Natural killer cell (primary cell): ENCODE results near the gene MYO5B. TPM values are rescaled to one million over a fixed set of nuclear protein-coding genes. Genes with fewer than 3 reads are reported as not detected.

Experiments used
- ATAC-seq, 3 donors: fragments of 150-1000 bp in 2 of 3; fragments of 200-7000 bp in 1 of 3; cut with Tn5 transposase; 1 replicate in 1 of 3; 2 replicates in 2 of 3; pipeline ENCODE4 v1.10.0; 2021; ENCODE audit warnings: mild to moderate bottlenecking in 2 of 3, moderate library complexity in 2 of 3
- DNase-seq, 2 donors: peaks; one replicate each; pipeline versions ENCODE4 v3.0.0 to v3.0.0-alpha.2; 2013 to 2021; ENCODE audit warnings: mixed read lengths in 1 of 2
- H3K27ac ChIP-seq: one replicate; pipeline ENCODE4 v1.5.1; 2013; ENCODE audit warnings: mild to moderate bottlenecking, low read length
- H3K27me3 ChIP-seq: one replicate; pipeline ENCODE4 v1.6.1; 2013; ENCODE audit warnings: low read length; ENCODE audit not compliant: control insufficient read depth, insufficient read depth
- H3K36me3 ChIP-seq: one replicate; pipeline ENCODE4 v1.6.1; 2013; ENCODE audit warnings: low read length; ENCODE audit not compliant: control insufficient read depth, insufficient read depth
- H3K4me1 ChIP-seq: one replicate; pipeline ENCODE4 v1.6.1; 2013; ENCODE audit warnings: low read length; ENCODE audit not compliant: control insufficient read depth, insufficient read depth
- H3K4me3 ChIP-seq: one replicate; pipeline ENCODE4 v1.5.1; 2013; ENCODE audit warnings: low read length
- H3K9me3 ChIP-seq: one replicate; pipeline ENCODE4 v1.6.1; 2013; ENCODE audit warnings: low read length; ENCODE audit not compliant: control insufficient read depth, insufficient read depth
- H3K27ac Mint-ChIP-seq, 2 donors: one replicate each; pipeline ENCODE4 v1.8.0; 2022; ENCODE audit warnings: mild to moderate bottlenecking in 2 of 2, mixed read lengths in 2 of 2, moderate library complexity in 1 of 2
- H3K27me3 Mint-ChIP-seq, 2 donors: one replicate each; pipeline ENCODE4 v1.8.0; 2022; ENCODE audit warnings: low read depth in 2 of 2, mixed read lengths in 2 of 2
- H3K36me3 Mint-ChIP-seq: one replicate; pipeline ENCODE4 v1.8.0; 2022; ENCODE audit warnings: mixed read lengths
- H3K4me1 Mint-ChIP-seq, 2 donors: one replicate each; pipeline ENCODE4 v1.8.0; 2022; ENCODE audit warnings: mixed read lengths in 2 of 2
- H3K4me3 Mint-ChIP-seq: one replicate; pipeline ENCODE4 v1.8.0; 2022; ENCODE audit warnings: mild to moderate bottlenecking, moderate library complexity, mixed read lengths
- H3K9me3 Mint-ChIP-seq, 2 donors: one replicate each; pipeline ENCODE4 v1.8.0; 2022; ENCODE audit warnings: mixed read lengths in 2 of 2
- WGBS: methylation state at CpG from one replicate; pipeline ENCODE4 v1.1.7; 2013; ENCODE audit warnings: missing lambda C conversion rate; ENCODE audit not compliant: insufficient coverage; 5-methylcytosine and 5-hydroxymethylcytosine counted together
- intact Hi-C: fragments of 100-400 bp; cut with micrococcal nuclease; formaldehyde crosslinking; loops from one replicate; pipeline ENCODE4 v1.14.2; 2022
- total RNA-seq, 4 donors: library from RNA; stranded (reverse); fragments of 120-200 nt in 1 of 4; gene quantifications; one replicate each; pipeline versions ENCODE4 v1.2.3 to v1.2.4, GENCODE V29; 2013 to 2022
- TF ChIP-seq, protein P1 (sequence below): fragments of 200-600 bp; IDR thresholded peaks from one replicate; pipeline ENCODE4 v1.8.0; 2022; ENCODE audit warnings: antibody characterized with exemption

The MYO5B gene
- total RNA-seq, 3 donors from 2014 or later (not counting 1 experiment from before 2014, with no cell fraction given), result 0.33 TPM; not detected in 2

DNA sequence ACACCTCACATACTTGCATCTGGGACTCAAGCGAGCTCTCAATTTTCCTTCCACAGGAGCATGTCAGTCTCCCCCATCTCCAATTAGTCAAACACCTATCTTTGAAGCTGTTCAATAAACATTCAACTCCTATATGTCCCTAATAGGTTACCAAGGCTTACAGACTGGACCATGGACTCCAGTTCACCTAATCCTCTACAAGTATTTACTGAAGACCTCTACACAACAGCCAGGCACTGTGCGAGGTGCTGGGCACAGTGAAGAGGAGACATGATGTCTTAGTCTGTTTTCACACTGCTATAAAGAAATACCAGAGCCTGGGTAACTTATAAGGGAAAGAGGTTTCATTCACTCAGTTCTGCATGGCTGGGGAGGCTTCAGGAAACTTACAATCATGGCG, 129.9 kb downstream of the MYO5B start:
- Mint-ChIP-seq H3K9me3 (no peaks in the 10 kb centered on the region), H3K4me3 (no peak overlapping the region), H3K4me1 (no peaks in the 10 kb centered on the region), H3K27me3 (peaks cover 11 to 46% of the 10 kb centered on the region in 2 donors), H3K27ac (no peak overlapping the region), H3K36me3 (no peaks in the 10 kb centered on the region)
- no peaks in the 10 kb centered on the region for H3K4me1 ChIP-seq
- WGBS, result 86% methylated on average over 2 of the region's 3 CpGs
- TF ChIP-seq, protein P1, sequence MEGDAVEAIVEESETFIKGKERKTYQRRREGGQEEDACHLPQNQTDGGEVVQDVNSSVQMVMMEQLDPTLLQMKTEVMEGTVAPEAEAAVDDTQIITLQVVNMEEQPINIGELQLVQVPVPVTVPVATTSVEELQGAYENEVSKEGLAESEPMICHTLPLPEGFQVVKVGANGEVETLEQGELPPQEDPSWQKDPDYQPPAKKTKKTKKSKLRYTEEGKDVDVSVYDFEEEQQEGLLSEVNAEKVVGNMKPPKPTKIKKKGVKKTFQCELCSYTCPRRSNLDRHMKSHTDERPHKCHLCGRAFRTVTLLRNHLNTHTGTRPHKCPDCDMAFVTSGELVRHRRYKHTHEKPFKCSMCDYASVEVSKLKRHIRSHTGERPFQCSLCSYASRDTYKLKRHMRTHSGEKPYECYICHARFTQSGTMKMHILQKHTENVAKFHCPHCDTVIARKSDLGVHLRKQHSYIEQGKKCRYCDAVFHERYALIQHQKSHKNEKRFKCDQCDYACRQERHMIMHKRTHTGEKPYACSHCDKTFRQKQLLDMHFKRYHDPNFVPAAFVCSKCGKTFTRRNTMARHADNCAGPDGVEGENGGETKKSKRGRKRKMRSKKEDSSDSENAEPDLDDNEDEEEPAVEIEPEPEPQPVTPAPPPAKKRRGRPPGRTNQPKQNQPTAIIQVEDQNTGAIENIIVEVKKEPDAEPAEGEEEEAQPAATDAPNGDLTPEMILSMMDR, result no peak
- intact Hi-C loops, result no loop called here
- H3K9me3 ChIP-seq, result no peaks in the 10 kb centered on the region
- H3K27ac ChIP-seq, result no peak overlapping the region
- no peak overlapping the region for H3K4me3 ChIP-seq
- no peaks in the 10 kb centered on the region for H3K36me3 ChIP-seq
- H3K27me3 ChIP-seq, result no peaks in the 10 kb centered on the region
- no peak for DNase-seq
- ATAC-seq, result no peak

DNA sequence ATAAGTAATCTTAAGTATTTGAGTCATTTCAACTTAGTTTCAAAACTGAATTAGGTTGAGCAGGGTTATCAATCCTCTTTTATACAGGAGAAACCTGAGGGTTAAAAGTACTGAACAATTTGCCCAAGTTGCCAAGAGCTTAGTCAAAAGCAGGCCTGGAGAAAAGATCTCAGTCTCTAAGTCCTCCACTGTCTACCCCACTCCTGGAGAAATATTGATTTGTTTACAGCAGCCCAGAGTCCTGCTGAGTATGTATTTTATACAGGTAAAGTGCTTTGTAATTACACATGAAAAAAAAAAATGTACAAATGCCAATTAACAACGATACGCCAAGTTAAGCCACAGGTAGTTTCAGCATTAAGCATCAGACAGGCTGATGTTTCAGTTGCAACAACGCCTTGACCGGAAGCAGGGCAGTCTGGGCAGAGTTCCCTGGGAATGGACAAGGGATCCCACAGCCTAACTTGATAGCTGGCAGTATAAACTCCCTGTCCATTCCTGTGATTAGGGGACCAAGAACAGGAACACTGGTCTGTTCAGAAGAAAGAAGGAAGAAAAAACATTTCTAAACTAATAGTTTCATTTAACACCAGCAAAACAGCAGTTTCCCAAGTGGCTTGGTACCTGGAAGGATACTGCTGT, 132.9 kb downstream of the MYO5B start:
- WGBS, result 89% methylated on average over 4 of the region's 4 CpGs
- Histone ChIP-seq H3K27ac (no peak overlapping the region), H3K9me3 (no peaks in the 10 kb centered on the region), H3K27me3 (no peaks in the 10 kb centered on the region), H3K4me1 (no peaks in the 10 kb centered on the region), H3K4me3 (no peak overlapping the region), H3K36me3 (no peaks in the 10 kb centered on the region)
- ATAC-seq (no peak), DNase-seq (no peak)
- Mint-ChIP-seq H3K4me1 (no peaks in the 10 kb centered on the region), H3K4me3 (no peak overlapping the region), H3K9me3 (no peaks in the 10 kb centered on the region), H3K36me3 (no peaks in the 10 kb centered on the region), H3K27me3 (peaks cover 16 to 54% of the 10 kb centered on the region in 2 donors), H3K27ac (no peak overlapping the region)
- TF ChIP-seq, protein P1, result no peak
- intact Hi-C loops, result no loop called here

DNA sequence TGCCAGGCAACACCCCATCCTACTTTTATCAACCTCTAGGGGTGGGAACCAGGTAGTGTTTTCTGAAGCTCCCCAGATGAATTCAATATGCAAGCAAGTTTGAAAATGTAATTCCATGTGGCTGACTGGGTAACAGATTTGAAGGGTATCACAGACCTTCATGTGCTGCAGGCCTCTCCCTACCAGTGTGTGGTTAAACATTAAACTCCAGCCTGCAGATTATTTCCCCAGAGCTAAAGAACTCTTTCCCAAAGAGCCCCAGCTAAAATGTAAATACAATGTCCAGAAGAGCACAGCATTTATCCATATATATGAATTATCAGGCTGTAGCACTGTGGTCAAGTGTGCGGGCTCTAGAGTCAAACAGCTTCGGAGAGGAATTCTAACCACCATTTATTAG, 134.1 kb downstream of the MYO5B start:
- H3K36me3 ChIP-seq, result no peaks in the 10 kb centered on the region
- H3K4me1 Mint-ChIP-seq, result no peaks in the 10 kb centered on the region
- no peak overlapping the region for H3K27ac Mint-ChIP-seq
- ATAC-seq (no peak), DNase-seq (no peak)
- no peaks in the 10 kb centered on the region for H3K9me3 Mint-ChIP-seq
- H3K4me3 Mint-ChIP-seq, result no peak overlapping the region
- H3K27me3 ChIP-seq, result no peaks in the 10 kb centered on the region
- H3K4me1 ChIP-seq, result no peaks in the 10 kb centered on the region
- no peaks in the 10 kb centered on the region for H3K36me3 Mint-ChIP-seq
- intact Hi-C loops, result no loop called here
- no peak overlapping the region for H3K4me3 ChIP-seq
- no peak overlapping the region for H3K27ac ChIP-seq
- TF ChIP-seq, protein P1, result no peak
- peaks cover 16 to 54% of the 10 kb centered on the region in 2 donors for H3K27me3 Mint-ChIP-seq
- no peaks in the 10 kb centered on the region for H3K9me3 ChIP-seq
- 82% methylated on average over 2 of the region's 2 CpGs for WGBS

DNA sequence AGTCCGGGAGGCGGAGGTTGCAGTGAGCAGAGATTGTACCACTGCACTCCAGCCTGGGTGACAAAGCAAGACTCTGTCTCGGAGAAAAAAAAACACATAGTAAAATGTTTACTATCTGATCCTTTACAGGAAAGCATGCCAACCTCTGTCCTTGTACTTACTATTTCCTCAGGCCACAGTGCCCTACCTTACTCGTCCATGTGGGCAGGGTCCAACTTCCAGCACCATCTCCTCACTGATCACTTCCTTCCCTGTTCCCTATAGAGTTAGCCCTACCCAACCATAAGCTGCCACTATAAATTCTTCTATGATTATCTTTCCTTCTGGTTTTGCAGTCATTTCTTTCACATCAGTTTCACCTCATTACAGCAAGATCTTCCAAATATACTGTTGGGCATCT, 136.2 kb downstream of the MYO5B start:
- Histone ChIP-seq H3K4me3 (no peak overlapping the region), H3K27me3 (no peaks in the 10 kb centered on the region), H3K9me3 (no peaks in the 10 kb centered on the region), H3K27ac (no peak overlapping the region), H3K36me3 (no peaks in the 10 kb centered on the region), H3K4me1 (no peaks in the 10 kb centered on the region)
- H3K36me3 Mint-ChIP-seq, result no peaks in the 10 kb centered on the region
- DNase-seq (no peak), ATAC-seq (no peak)
- no peaks in the 10 kb centered on the region for H3K9me3 Mint-ChIP-seq
- peaks cover 14 to 44% of the 10 kb centered on the region in 2 donors for H3K27me3 Mint-ChIP-seq
- TF ChIP-seq, protein P1, result no peak
- 79% methylated on average over 4 of the region's 4 CpGs for WGBS
- intact Hi-C loops, result no loop called here
- H3K4me3 Mint-ChIP-seq, result no peak overlapping the region
- H3K27ac Mint-ChIP-seq, result no peak overlapping the region
- no peaks in the 10 kb centered on the region for H3K4me1 Mint-ChIP-seq
